NCI-H748 (cell line): ENCODE results near the gene WWP2.
"Not testable (repeated sequence)": the region's sequence is repeated elsewhere in the genome, so short reads cannot be mapped to it uniquely, and the experiment has no call there.

ENCODE experiments used
- DNase-seq: peaks from one replicate; lab custom pipeline; 2025; ENCODE audit not compliant: unreplicated experiment; lab: John Stamatoyannopoulos, UW

Gene WWP2

GRCh38 chr16:69793526-69793925 lies 31.4 kb downstream of the WWP2 start:
- DNase-seq, result no peak

GRCh38 chr16:69794486-69794885 lies 32.4 kb downstream of the WWP2 start:
- DNase-seq, result no peak

- DNase-seq, result peak; percentile 57
Observed at GRCh38 chr16:69796285-69797118, 34.4 kb downstream of the WWP2 start.

- DNase-seq, result no peak
Observed at GRCh38 chr16:69798466-69798865, 36.3 kb downstream of the WWP2 start.

DNA sequence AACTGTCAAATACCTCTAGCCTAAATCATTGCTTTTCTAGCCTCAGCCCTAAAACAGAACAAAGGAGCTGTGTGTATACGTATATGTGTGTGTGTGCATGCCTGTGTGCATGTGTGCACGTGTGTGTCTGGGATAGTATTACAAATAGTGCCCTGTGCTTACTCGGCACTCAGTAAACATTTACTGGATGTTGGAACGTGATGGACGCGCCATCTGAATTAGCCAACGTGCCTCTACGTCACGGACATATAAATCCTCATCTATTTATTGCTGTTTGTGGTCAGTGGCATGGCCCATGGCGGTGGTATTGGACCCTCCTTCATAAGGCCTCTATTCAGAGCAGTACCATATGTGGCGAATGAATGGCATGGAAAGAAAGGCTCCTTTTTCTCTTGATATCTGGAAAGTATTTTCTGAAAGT lies 37.5 kb downstream of the WWP2 start:
- DNase-seq, result no peak

- DNase-seq, result no peak
Observed at GRCh38 chr16:69804297-69804696, 42.2 kb downstream of the WWP2 start.

GRCh38 chr16:69806776-69807175 lies 44.6 kb downstream of the WWP2 start:
- not testable (repeated sequence) for DNase-seq

- no peak for DNase-seq
Observed at GRCh38 chr16:69812688-69813014, 50.5 kb downstream of the WWP2 start.

- DNase-seq, result no peak
Observed at GRCh38 chr16:69814078-69814477, 51.9 kb downstream of the WWP2 start.

GRCh38 chr16:69814561-69814960 lies 52.4 kb downstream of the WWP2 start:
- no peak for DNase-seq

GRCh38 chr16:69815216-69815883 lies 53.2 kb downstream of the WWP2 start:
- DNase-seq, result not testable (repeated sequence)

GRCh38 chr16:69816996-69817395 lies 54.9 kb downstream of the WWP2 start:
- no peak for DNase-seq

GRCh38 chr16:69818891-69819545 lies 56.9 kb downstream of the WWP2 start:
- no peak for DNase-seq

DNA sequence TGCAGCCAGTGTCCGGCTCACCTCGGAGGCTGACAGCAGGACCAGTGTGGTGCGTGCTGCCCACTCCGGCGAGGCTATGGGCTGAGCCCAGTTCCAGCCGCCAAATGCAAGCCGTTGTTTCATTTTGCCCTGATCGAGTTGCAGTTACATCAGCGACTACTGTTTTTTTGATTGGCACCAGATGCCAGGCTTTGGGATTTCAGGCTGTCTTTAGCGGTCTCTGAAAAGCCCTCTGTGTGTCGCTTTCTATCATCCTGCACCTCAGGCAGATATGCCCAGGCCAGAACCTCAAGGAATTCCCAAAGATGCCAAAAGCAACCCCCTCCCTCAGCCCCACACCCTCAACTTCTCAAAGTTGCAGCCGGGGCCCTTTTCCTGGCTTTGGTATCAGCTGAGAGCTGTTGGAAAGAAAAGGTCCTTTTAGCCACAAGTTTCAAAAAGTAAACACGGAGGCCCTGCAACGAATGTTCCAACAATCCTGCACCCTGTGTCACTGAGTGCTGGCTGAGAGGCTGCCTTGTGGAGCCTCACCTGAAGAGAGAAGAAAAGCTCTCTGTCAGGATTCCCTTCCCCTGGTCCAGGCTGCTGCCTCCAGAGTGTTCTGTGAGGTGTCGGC lies 58.9 kb downstream of the WWP2 start:
- DNase-seq, result no peak

DNA sequence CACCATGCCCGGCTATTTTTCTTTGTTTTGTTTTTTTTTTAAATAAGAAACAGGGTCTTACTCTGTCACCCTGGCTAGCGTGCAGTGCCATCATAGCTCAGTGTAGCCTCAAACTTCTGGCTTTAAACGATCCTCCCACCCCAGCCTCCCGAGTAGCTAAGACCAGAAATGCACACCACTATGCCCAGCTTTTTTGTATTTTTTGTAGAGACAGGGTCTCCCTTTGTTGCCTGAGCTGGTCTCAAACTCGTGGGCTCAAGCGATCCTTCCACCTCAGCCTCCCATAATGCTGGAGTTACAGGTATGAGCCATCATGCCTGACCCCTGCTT lies 59.7 kb downstream of the WWP2 start:
- no peak for DNase-seq

GRCh38 chr16:69822174-69822935 lies 60.2 kb downstream of the WWP2 start:
- DNase-seq, result no peak

DNA sequence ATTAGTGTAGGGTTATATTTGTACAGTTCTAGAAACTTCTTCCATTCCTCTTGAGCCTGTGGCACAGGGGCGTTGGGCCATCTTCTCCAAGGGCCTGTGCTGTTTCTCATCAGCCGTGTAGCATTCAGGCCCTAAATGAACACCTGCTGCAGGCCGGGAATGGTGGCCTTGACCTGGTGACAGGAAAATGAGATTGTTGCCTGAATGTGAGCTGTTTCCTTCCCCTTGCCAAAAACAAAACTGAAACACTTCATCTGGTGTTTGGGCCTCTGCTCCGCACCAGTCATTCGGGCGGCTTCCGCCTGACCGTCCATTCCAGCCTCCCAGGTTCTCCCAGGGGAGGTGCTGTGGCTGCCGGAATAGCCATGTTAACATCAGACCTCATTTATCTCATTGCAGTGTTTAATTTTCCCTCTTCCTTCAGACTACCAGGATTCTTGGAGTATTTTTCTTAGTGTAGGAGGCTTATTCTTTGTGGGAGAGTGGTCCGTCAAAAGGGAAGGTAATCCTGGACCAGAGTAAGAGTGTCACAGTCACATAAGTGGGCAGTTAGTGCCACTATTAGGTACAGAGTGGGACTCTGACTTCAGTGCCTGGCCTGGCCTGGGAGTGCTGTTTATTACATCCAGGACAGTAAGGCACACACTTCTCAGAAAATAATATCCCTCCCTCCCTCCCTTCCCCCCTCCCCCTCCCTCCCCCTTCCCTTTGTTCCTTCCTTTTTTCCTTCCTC lies 61.9 kb downstream of the WWP2 start:
- DNase-seq, result no peak

GRCh38 chr16:69824564-69825142 lies 62.5 kb downstream of the WWP2 start:
- DNase-seq, result not testable (repeated sequence)

GRCh38 chr16:69827524-69827923 lies 65.4 kb downstream of the WWP2 start:
- DNase-seq, result no peak

DNA sequence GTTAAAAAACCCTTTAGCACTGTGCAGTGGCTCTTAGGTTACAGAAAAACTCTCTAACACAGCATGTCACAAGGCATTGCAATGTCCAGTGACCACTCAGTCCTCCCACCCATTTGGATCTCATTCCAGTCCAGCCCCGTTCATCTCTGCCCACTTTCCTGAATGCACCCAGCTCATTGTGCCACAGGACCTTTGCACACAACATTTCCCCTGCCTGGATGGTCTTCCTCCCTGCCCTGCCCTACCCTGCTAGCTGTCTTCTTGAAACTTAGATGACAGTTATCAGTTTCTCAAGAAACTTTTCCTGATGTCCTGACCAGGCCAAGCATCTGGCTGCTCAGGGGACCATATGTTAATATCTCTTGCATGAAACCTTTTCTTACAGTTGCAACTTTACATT lies 67.2 kb downstream of the WWP2 start:
- DNase-seq, result no peak
